ENCODE data around the gene KRI1. TPM values are rescaled to one million over a fixed set of nuclear protein-coding genes. Genes with fewer than 3 reads are reported as not detected.

The KRI1 gene
- 5.8 and 7.9 TPM in 2 replicates for total RNA-seq

DNA sequence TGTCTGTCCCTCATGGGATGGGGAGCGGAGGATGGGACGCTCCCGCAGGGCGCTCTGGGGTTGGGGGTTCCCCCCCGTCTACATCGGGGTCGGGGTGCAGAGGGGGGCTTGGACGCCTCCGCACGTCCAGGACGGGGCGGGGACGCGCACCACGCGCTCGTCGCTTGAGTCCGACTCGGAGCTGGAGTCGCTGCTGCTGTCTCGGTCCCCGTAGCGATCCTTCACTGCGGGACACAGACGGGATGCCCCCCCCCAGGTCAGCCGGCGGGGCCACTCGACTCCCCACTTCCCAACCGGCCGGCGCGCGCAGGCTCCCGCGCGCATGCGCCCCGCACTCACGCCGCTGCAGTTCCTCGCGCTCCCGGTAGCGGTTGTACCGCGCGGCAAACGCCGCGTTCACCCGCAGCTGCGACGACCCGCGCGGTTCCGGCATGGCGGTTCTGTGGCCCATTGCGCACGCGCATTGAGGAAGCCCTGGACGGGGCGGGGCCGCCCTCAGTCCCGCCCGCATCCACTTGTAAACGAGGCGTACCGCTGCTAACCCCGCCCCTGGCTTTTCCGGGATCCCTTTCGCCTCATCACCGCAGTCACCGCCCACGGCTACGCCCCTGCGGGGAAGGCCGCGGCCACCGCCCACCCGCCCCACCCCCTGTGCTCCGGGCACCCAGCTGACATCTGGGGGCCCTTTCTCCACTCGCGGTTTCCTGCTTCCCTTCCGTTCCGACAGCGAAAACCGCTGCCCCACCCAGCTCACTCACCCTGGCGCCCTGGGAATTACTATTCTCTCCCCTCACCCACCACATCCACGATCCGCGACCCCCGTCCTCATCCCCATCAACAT, at the start of gene KRI1:
KRI1 (minus strand) TSS at position 444 of the 841 bp plus-strand sequence; CDS start at position 433, 11 bp downstream.

DNA sequence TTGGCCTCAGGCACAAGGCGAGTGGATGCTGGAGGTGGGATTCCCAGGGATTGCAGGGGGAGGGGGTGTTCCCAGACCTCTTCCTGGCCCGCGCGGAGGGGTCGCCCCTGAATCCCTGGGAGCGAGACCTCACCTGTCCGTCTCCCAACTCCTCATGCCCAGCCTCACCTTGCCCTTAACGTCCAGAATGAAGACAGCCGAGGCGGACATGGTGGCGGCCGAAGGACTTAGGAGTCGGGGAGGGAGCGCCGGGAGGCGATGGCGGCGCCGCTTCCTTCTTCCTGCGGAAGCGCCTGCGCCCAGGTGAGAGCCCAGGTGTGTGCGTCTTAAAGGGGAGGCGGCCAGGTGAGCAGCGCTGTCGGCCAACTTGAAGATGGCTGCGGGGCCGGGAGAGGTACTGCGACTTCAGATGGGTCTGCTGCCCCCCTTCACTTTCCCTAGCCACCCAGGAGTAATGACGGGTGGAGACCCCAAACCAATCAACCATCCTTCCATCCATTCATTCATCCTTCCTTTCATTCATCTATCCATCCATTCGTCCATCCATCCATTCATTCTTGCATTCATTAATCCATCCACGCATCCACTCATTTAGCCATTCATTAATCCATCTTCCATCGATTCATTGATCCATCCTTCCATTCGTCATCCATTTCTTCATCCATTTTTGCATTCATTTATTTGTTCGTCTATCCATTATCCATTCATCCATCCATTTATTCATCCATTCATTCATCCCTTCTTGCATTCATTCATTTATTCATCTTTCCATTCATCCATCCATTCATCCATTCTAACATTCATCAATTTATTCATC, 21.4 kb upstream of the KRI1 start, which contains the start of gene AP1M2:
AP1M2 (minus strand) TSS at position 291 of the 817 bp plus-strand sequence; CDS start at position 210, 81 bp downstream.

DNA sequence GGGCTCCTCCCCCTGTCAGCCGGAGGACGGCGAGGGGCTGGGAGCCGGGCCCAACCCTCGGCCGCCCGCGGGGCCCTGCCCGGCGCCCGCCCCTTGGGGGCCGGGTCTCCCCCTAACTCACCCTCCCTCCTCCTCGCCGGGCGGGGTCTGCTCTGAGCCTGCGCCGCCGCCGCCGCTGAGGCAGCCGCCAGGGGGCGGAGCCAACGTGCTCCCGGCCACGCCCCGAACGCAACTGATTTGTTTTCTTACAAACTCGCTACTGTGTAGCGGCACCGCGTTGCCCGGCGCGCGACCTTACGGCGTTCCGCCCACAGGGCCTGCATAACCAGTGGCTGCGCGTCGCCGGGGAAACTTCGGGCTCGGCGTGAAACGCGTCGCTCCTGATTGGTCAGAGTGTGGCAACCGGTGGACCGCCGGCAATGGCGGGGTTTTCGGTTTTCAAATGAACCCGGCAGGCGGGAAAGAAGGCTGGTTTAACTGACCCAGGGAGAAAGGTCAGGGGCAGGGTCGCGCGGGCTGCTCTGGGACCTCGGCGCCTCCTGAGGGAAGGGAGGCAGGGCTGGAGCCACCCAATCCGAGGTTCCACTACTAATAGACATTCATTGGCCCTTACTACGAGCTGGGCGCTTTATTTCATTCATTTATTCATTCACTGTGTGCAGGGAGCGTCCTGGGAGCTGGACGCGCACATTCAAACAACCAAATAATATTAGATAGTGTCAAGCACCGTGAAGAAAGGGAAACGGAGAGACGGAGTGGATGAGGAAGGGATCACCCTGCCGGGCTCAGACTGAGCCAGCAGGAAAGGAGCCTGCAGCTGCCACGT, 3.2 kb upstream of the KRI1 start, which contains the start of gene CDKN2D:
CDKN2D (minus strand) TSS at position 154 of the 826 bp plus-strand sequence. CDS start 326 bp downstream, outside the sequence.

DNA sequence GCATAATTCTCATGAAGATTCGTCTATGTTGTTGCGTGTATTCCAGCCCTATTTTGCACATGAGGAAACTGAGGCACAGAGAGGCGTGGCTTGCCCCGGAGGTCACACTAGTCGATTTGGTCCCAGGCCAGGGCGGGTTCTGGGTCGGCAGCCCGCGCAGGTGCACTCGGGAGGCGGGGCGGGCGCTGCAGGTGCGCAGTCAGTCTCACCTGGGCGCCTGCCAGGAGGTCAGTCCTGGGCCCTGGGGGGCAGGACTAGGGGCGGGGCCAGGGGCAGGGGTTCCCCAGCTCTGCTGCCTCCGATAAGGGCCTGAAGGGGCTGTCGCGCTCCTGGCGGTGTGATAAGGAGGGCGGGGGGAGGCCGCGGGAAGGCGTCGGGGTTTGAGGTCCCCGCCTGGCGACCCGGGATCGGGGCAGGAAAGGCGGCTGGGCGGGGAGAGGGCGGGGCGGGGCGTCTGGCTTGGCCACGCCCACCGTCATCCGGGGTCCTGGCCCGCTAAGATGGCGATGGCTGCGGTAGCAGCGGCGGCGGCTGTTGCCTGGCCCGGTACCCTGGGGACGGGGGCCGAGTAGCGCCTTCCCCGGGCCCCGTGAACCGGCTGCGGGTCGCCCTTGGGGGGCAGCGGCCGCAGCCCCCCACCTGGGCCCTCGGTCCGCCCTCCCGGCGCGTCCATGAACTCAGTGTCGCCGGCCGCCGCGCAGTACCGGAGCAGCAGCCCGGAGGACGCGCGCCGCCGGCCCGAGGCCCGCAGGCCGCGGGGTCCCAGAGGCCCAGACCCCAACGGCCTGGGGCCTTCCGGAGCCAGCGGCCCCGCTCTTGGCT, 22.2 kb downstream of the KRI1 start, which contains the start of gene ATG4D:
ATG4D (plus strand) TSS at position 485 of the 822 bp plus-strand sequence; CDS start at position 672, 187 bp downstream.

DNA sequence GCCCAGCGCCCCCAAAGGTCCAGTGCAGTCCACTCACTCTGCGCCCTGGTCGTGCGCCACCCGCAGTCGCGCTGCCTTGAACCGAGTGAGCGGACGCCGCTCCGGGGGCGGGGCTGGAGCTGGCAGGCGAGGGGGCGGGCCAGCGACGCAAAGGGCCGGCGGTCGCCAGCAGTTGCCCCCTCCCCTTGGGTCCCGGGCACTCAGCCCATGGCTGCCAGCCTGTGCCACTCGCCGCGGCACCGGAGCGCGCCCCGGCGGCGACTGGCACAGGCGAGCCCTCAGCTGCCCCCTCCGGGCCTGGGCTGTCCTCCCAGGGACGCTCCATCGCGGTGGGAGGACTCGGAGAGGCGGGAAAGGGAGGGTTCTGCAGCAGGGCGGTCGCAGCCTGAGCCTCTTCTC, 48.5 kb downstream of the KRI1 start, which contains the start of gene S1PR5:
S1PR5 (minus strand) TSS at position 87 of the 399 bp plus-strand sequence. CDS start 2,436 bp downstream, outside the sequence.

Small RNAs within 50 kb of the gene (small RNA-seq; reads per million reads assigned to genes)
- gene MIR1238: not detected
- gene RNU7-140P: not detected

Other genes with a start within 250 kb of the KRI1 start
- gene FDX2, start 250.0 kb downstream of the KRI1 start, total RNA-seq: 14.1 and 16.0 TPM in 2 replicates
- gene RAVER1, start 232.5 kb downstream of the KRI1 start, total RNA-seq: 12.0 and 14.6 TPM in 2 replicates
- 1.3 and 2.6 TPM in 2 replicates for gene ICAM3, start 226.4 kb downstream of the KRI1 start, total RNA-seq
- gene TYK2, start 185.4 kb downstream of the KRI1 start, total RNA-seq: 50.0 and 77.2 TPM in 2 replicates
- 114 and 132 TPM in 2 replicates for gene CDC37, start 162.5 kb downstream of the KRI1 start, total RNA-seq
- gene PDE4A, start 145.5 kb downstream of the KRI1 start, total RNA-seq: 7.4 and 8.6 TPM in 2 replicates
- gene KEAP1, start 62.7 kb downstream of the KRI1 start, total RNA-seq: 68.0 and 79.0 TPM in 2 replicates
- not detected in 2 replicates for gene S1PR5, start 48.6 kb downstream of the KRI1 start, total RNA-seq
- 12.6 and 13.3 TPM in 2 replicates for gene ATG4D, start 22.1 kb downstream of the KRI1 start, total RNA-seq
- 3.4 and 5.1 TPM in 2 replicates for gene CDKN2D, start 3.0 kb upstream of the KRI1 start, total RNA-seq
- not detected in 2 replicates for gene AP1M2, start 21.3 kb upstream of the KRI1 start, total RNA-seq
- gene SLC44A2, start 59.5 kb upstream of the KRI1 start, total RNA-seq: 43.8 and 46.9 TPM in 2 replicates
- 90.0 and 112 TPM in 2 replicates for gene ILF3, start 88.3 kb upstream of the KRI1 start, total RNA-seq
- 21.1 and 21.6 TPM in 2 replicates for gene QTRT1, start 135.4 kb upstream of the KRI1 start, total RNA-seq
- 125 and 150 TPM in 2 replicates for gene DNM2, start 152.1 kb upstream of the KRI1 start, total RNA-seq